Measurements from ENCODE around the gene CLDN34.

- TF ChIP-seq, protein P1, sequence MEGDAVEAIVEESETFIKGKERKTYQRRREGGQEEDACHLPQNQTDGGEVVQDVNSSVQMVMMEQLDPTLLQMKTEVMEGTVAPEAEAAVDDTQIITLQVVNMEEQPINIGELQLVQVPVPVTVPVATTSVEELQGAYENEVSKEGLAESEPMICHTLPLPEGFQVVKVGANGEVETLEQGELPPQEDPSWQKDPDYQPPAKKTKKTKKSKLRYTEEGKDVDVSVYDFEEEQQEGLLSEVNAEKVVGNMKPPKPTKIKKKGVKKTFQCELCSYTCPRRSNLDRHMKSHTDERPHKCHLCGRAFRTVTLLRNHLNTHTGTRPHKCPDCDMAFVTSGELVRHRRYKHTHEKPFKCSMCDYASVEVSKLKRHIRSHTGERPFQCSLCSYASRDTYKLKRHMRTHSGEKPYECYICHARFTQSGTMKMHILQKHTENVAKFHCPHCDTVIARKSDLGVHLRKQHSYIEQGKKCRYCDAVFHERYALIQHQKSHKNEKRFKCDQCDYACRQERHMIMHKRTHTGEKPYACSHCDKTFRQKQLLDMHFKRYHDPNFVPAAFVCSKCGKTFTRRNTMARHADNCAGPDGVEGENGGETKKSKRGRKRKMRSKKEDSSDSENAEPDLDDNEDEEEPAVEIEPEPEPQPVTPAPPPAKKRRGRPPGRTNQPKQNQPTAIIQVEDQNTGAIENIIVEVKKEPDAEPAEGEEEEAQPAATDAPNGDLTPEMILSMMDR (IDR thresholded peaks at IDR 0.05; ENCODE audit: low read depth, low read length): no peak
- TF ChIP-seq EZH2phosphoT487 (IDR thresholded peaks at IDR 0.05; ENCODE audit: low read depth): no peak
Observed at GRCh38 chrX:9983441-9983840, 16.3 kb downstream of the CLDN34 start.
